DND-41 (cell line): ENCODE results near the gene ZFPL1.

ENCODE experiments used
- ATAC-seq: fragments of 200-7000 bp; cut with Tn5 transposase; 3 replicates; pipeline ENCODE4 v1.9.1; 2021; ENCODE audit warnings: low read depth; ENCODE audit not compliant: insufficient read depth
- DNase-seq: peaks from one replicate; pipeline ENCODE4 v3.0.0-alpha.2; 2020
- H2AFZ ChIP-seq: 2 replicates; pipeline ENCODE4 v1.6.0; 2012; ENCODE audit warnings: low read depth, low read length
- H3K27ac ChIP-seq: 2 replicates; pipeline ENCODE4 v1.5.1; 2012; ENCODE audit warnings: low read length, inconsistent platforms
- H3K27me3 ChIP-seq: fragments of 200-600 bp; sonication (generic); 2 replicates; pipeline ENCODE4 v1.6.0; 2012; ENCODE audit warnings: low read length, mild to moderate bottlenecking, inconsistent platforms; ENCODE audit not compliant: insufficient read depth, poor library complexity
- H3K36me3 ChIP-seq: 2 replicates; pipeline ENCODE4 v1.5.1; 2012; ENCODE audit warnings: low read length, inconsistent platforms; ENCODE audit not compliant: insufficient read depth
- H3K4me1 ChIP-seq: 2 replicates; pipeline ENCODE4 v1.5.1; 2012; ENCODE audit warnings: mild to moderate bottlenecking, low read length; ENCODE audit not compliant: insufficient read depth
- H3K4me2 ChIP-seq: 2 replicates; pipeline ENCODE4 v1.6.0; 2012; ENCODE audit warnings: mild to moderate bottlenecking, moderate library complexity, low read length, inconsistent platforms; ENCODE audit not compliant: insufficient read depth
- H3K4me3 ChIP-seq, 2 experiments: fragments of 200-600 bp in 1 of 2; shearing (Covaris generic) in 1 of 2; 2 replicates each; pipeline ENCODE4 v1.5.1; 2012 to 2016; ENCODE audit warnings: inconsistent platforms in 2 of 2, low read length in 2 of 2, mild to moderate bottlenecking in 2 of 2, low read depth in 1 of 2, moderate library complexity in 1 of 2
- H3K79me2 ChIP-seq: 2 replicates; pipeline ENCODE4 v1.6.0; 2012; ENCODE audit warnings: low read length, inconsistent platforms; ENCODE audit not compliant: insufficient read depth
- H3K9ac ChIP-seq: 2 replicates; pipeline ENCODE4 v1.6.0; 2012; ENCODE audit warnings: low read depth, mild to moderate bottlenecking, inconsistent platforms, low read length, moderate library complexity
- H3K9me3 ChIP-seq: 2 replicates; pipeline ENCODE4 v1.5.1; 2012; ENCODE audit warnings: low read length, moderate library complexity, mild to moderate bottlenecking, inconsistent platforms; ENCODE audit not compliant: insufficient read depth, severe bottlenecking
- H4K20me1 ChIP-seq: 2 replicates; pipeline ENCODE4 v1.6.0; 2012; ENCODE audit warnings: low read length; ENCODE audit not compliant: insufficient read depth
- CTCF ChIP-seq: IDR thresholded peaks from 2 replicates; pipeline ENCODE4 v1.5.1; 2012; ENCODE audit warnings: borderline replicate concordance, low read length, moderate library complexity, mild to moderate bottlenecking; ENCODE audit not compliant: poor library complexity, severe bottlenecking; ENCODE audit errors: extremely low read depth
- EZH2 ChIP-seq: IDR thresholded peaks from 3 replicates; pipeline ENCODE4 v1.6.1; 2012; ENCODE audit warnings: borderline replicate concordance, low read depth, mild to moderate bottlenecking, moderate library complexity, low read length, inconsistent platforms; ENCODE audit not compliant: severe bottlenecking

Gene ZFPL1

GRCh38 chr11:65055538-65055937 is 28.5 kb upstream of the ZFPL1 start:
- no peaks in the 10 kb centered on the region for H3K9me3 ChIP-seq
- no peaks in the 10 kb centered on the region; the same call in 1 of the 2 replicates for H4K20me1 ChIP-seq
- H3K9ac ChIP-seq = no peak overlapping the region
- no peak overlapping the region for H3K4me3 ChIP-seq
- H3K27ac ChIP-seq = no peak overlapping the region
- TF ChIP-seq CTCF = no peak
- TF ChIP-seq EZH2 = no peak
- no peak overlapping the region for H3K4me2 ChIP-seq
- H3K79me2 ChIP-seq = no peaks in the 10 kb centered on the region
- no peaks in the 10 kb centered on the region for H3K36me3 ChIP-seq
- DNase-seq = no peak
- no peak for ATAC-seq
- H3K27me3 ChIP-seq = no peaks in the 10 kb centered on the region
- no peak overlapping the region for H2AFZ ChIP-seq
- no peaks in the 10 kb centered on the region for H3K4me1 ChIP-seq

- no peak for ATAC-seq
- Histone ChIP-seq H3K27ac (no peak overlapping the region), H3K4me1 (no peaks in the 10 kb centered on the region), H3K79me2 (no peaks in the 10 kb centered on the region), H2AFZ (no peak overlapping the region), H3K4me3 (no peak overlapping the region), H3K9me3 (no peaks in the 10 kb centered on the region), H4K20me1 (no peaks in the 10 kb centered on the region; the same call in 1 of the 2 replicates), H3K27me3 (no peaks in the 10 kb centered on the region), H3K4me2 (no peak overlapping the region), H3K9ac (no peak overlapping the region), H3K36me3 (no peaks in the 10 kb centered on the region)
- no peak for DNase-seq
- no peak for TF ChIP-seq CTCF
- TF ChIP-seq EZH2 = no peak
These were observed 27.0 kb upstream of the ZFPL1 start for GRCh38 chr11:65056999-65057398.

- Histone ChIP-seq H3K27ac (no peak overlapping the region), H3K4me2 (no peak overlapping the region), H3K36me3 (no peaks in the 10 kb centered on the region), H3K9ac (no peak overlapping the region), H3K4me3 (no peak overlapping the region), H3K9me3 (no peaks in the 10 kb centered on the region), H3K4me1 (no peaks in the 10 kb centered on the region), H4K20me1 (no peaks in the 10 kb centered on the region; the same call in 1 of the 2 replicates), H3K27me3 (no peaks in the 10 kb centered on the region), H2AFZ (no peak overlapping the region), H3K79me2 (no peaks in the 10 kb centered on the region)
- DNase-seq (no peak), ATAC-seq (no peak)
- no peak for TF ChIP-seq EZH2
- TF ChIP-seq CTCF = no peak
These were observed 26.5 kb upstream of the ZFPL1 start for GRCh38 chr11:65057526-65057925.

GRCh38 chr11:65058012-65058411 is 26.0 kb upstream of the ZFPL1 start:
- no peaks in the 10 kb centered on the region for H3K4me1 ChIP-seq
- TF ChIP-seq CTCF (no peak), EZH2 (no peak)
- H3K79me2 ChIP-seq = no peaks in the 10 kb centered on the region
- H3K36me3 ChIP-seq = no peaks in the 10 kb centered on the region
- H4K20me1 ChIP-seq = no peaks in the 10 kb centered on the region; the same call in 1 of the 2 replicates
- no peaks in the 10 kb centered on the region for H3K9me3 ChIP-seq
- ATAC-seq (no peak), DNase-seq (no peak)
- no peak overlapping the region for H3K27ac ChIP-seq
- no peak overlapping the region for H2AFZ ChIP-seq
- H3K4me2 ChIP-seq = no peak overlapping the region
- H3K9ac ChIP-seq = no peak overlapping the region
- no peaks in the 10 kb centered on the region for H3K27me3 ChIP-seq
- H3K4me3 ChIP-seq = no peak overlapping the region
